T-cell (primary cell): ENCODE measurements around the gene ATP2B2. TPM values are rescaled to one million over a fixed set of nuclear protein-coding genes. Genes with fewer than 3 reads are reported as not detected.

Source experiments
- ATAC-seq, 4 experiments: fragments of 200-7000 bp in 3 of 4; fragments of 150-1000 bp in 1 of 4; cut with Tn5 transposase; replicated peaks in 1 of 4; 1 replicate in 3 of 4; 2 replicates in 1 of 4; pipeline ENCODE4 v1.10.0; 2021; ENCODE audit warnings: moderate library complexity in 3 of 4, mild to moderate bottlenecking in 2 of 4, moderate number of reproducible peaks in 1 of 4
- CTCF ChIA-PET, 2 donors: fragments of 300-600 bp; sonication (Branson Sonifier 250); formaldehyde crosslinking; loops; one replicate each; lab custom pipeline; 2022; ENCODE audit warnings: antibody characterized with exemption in 2 of 2; lab: Charles Lee
- POLR2A ChIA-PET, 2 donors: fragments of 300-600 bp; sonication (Branson Sonifier 250); formaldehyde crosslinking; loops; one replicate each; lab custom pipeline; 2022; ENCODE audit warnings: antibody characterized with exemption in 2 of 2; lab: Charles Lee
- DNase-seq, 35 experiments: peaks; one replicate each; pipeline versions ENCODE4 v3.0.0 to v3.0.0-alpha.2; 2013 to 2023
- H3K27ac ChIP-seq: one replicate; pipeline ENCODE4 v1.5.1; 2013; ENCODE audit warnings: low read length
- H3K27me3 ChIP-seq, 2 experiments: replicated peaks in 1 of 2; 1 replicate in 1 of 2; 2 replicates in 1 of 2; pipeline versions ENCODE4 v1.6.1 to v1.7.0; 2013; ENCODE audit warnings: low read length in 1 of 2, mixed read lengths in 1 of 2; ENCODE audit not compliant: control insufficient read depth in 2 of 2, insufficient read depth in 2 of 2; ENCODE audit errors: extremely low read depth in 1 of 2
- H3K36me3 ChIP-seq, 2 donors: 1 replicate in 1 of 2; 2 replicates in 1 of 2; pipeline versions ENCODE4 v1.6.1 to v1.7.0; 2013; ENCODE audit warnings: low read length in 1 of 2; ENCODE audit not compliant: control insufficient read depth in 2 of 2, insufficient read depth in 1 of 2; ENCODE audit errors: extremely low read depth in 1 of 2
- H3K4me1 ChIP-seq, 2 experiments: 1 replicate in 1 of 2; 2 replicates in 1 of 2; pipeline versions ENCODE4 v1.6.1 to v1.7.0; 2013; ENCODE audit warnings: low read length in 2 of 2, mixed read lengths in 1 of 2; ENCODE audit not compliant: insufficient read depth in 2 of 2, control insufficient read depth in 1 of 2; ENCODE audit errors: extremely low read depth in 1 of 2
- H3K4me3 ChIP-seq, 2 donors: 1 replicate in 1 of 2; 2 replicates in 1 of 2; pipeline versions ENCODE4 v1.5.1 to v1.7.0; 2013; ENCODE audit warnings: mild to moderate bottlenecking in 2 of 2, low read length in 1 of 2, moderate library complexity in 1 of 2; ENCODE audit not compliant: control insufficient read depth in 1 of 2; ENCODE audit errors: extremely low read depth in 1 of 2
- H3K9me3 ChIP-seq: 2 replicates; pipeline ENCODE4 v1.7.0; 2013
- H3K27ac Mint-ChIP-seq, 2 donors: one replicate each; pipeline ENCODE4 v1.8.0; 2020 to 2021; ENCODE audit warnings: mild to moderate bottlenecking in 2 of 2, mixed read lengths in 2 of 2
- H3K27me3 Mint-ChIP-seq, 2 donors: one replicate each; pipeline ENCODE4 v1.8.0; 2021 to 2022; ENCODE audit warnings: mixed read lengths in 2 of 2
- H3K36me3 Mint-ChIP-seq: one replicate; pipeline ENCODE4 v1.8.0; 2021; ENCODE audit warnings: mixed read lengths
- H3K4me1 Mint-ChIP-seq, 3 donors: one replicate each; pipeline ENCODE4 v1.8.0; 2020 to 2022; ENCODE audit warnings: mixed read lengths in 3 of 3, mild to moderate bottlenecking in 1 of 3
- H3K4me3 Mint-ChIP-seq, 3 donors: one replicate each; pipeline ENCODE4 v1.8.0; 2020 to 2022; ENCODE audit warnings: mild to moderate bottlenecking in 3 of 3, mixed read lengths in 3 of 3, moderate library complexity in 3 of 3
- H3K9me3 Mint-ChIP-seq, 3 donors: one replicate each; pipeline ENCODE4 v1.8.0; 2020 to 2022; ENCODE audit warnings: mixed read lengths in 3 of 3
- WGBS: methylation state at CpG from one replicate; pipeline ENCODE4 v1.1.5; 2013; ENCODE audit warnings: missing lambda C conversion rate; ENCODE audit not compliant: insufficient coverage; 5-methylcytosine and 5-hydroxymethylcytosine counted together
- total RNA-seq, 35 experiments: library from RNA in 6 of 35; stranded (reverse) in 6 of 35; fragments of 120-200 nt in 1 of 35; gene quantifications; one replicate each; pipeline versions ENCODE4 v1.2.1 to v1.2.4 and lab custom pipeline; 2013 to 2026

ATP2B2 gene
- total RNA-seq, 5 donors from 2014 or later (not counting 1 experiment from before 2014, with no cell fraction given), result not detected

DNA sequence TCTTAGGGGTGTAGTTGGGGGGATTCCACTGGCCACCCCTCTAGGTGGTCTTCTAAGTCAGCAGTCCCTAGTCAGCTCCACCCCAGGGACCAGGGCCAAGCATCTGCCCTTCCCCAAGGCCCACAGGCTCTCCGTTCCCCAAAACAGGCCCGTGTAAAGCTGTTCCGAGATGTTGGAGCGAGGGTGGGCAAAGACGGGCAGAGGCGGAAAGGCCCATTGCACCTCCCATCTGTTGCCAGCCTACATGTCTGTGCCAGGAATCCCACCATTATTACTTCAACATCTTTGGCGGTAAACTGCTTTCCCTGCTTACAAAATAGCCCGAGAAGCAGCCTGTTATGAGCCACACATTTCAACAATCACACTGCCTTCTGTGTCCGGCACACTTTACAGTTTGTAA lies 1.9 kb upstream of the ATP2B2 start:
- peaks cover 0 to 11% of the 10 kb centered on the region in 2 experiments for H3K4me1 ChIP-seq
- Mint-ChIP-seq H3K27ac (no peak overlapping the region), H3K4me1 (peaks cover 0 to 6% (median 4%) of the 10 kb centered on the region in 3 donors), H3K36me3 (no peaks in the 10 kb centered on the region), H3K4me3 (no peak overlapping the region), H3K27me3 (peaks cover 11 to 16% of the 10 kb centered on the region in 2 donors), H3K9me3 (no peaks in the 10 kb centered on the region)
- peaks cover 0 to 48% of the 10 kb centered on the region in 2 experiments for H3K27me3 ChIP-seq
- 84% methylated on average over 7 of the region's 9 CpGs for WGBS
- no peaks in the 10 kb centered on the region for H3K36me3 ChIP-seq
- no peaks in the 10 kb centered on the region for H3K9me3 ChIP-seq
- POLR2A ChIA-PET, result interaction anchor here in 1 of 2 donors (0.6 kb wide), 1 partner anchor 193 kb away, joined by 3 read pairs; no protein-coding TSS in a partner anchor
- no peak overlapping the region for H3K27ac ChIP-seq
- CTCF ChIA-PET, result no interaction called here
- no peak for ATAC-seq
- H3K4me3 ChIP-seq, result no peak overlapping the region
- DNase-seq, result no peak

DNA sequence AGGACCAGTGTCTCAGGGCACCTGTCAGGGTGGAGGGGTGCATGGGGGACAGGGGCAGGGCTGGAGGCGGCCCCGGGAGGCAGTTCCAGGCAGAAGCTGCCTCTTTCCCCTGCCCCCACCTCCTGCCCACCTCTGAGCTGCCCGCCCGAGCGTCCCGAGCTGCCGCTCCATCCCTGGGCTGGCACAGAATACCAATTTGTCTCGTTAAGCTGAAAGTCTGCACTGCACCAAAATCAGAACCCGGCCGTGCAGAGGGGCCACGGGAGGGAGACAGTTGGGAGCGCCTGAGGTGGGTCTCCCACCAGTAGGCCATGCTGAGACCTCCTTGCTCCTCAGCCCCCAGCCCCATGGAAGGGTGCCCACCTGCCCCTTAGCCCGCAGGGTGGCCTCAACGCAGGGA lies 1.3 kb upstream of the ATP2B2 start:
- 82% methylated on average over 14 of the region's 14 CpGs for WGBS
- Mint-ChIP-seq H3K9me3 (no peaks in the 10 kb centered on the region), H3K4me3 (peak overlapping the region in 1 of 3 donors; percentile 22), H3K27ac (no peak overlapping the region), H3K36me3 (no peaks in the 10 kb centered on the region), H3K4me1 (peaks cover 0 to 6% (median 4%) of the 10 kb centered on the region in 3 donors), H3K27me3 (peaks cover 11 to 20% of the 10 kb centered on the region in 2 donors)
- ChIA-PET CTCF (no interaction called here), POLR2A (interaction anchor here in 1 of 2 donors (0.6 kb wide), 1 partner anchor 192 kb away, joined by 3 read pairs; no protein-coding TSS in a partner anchor)
- Histone ChIP-seq H3K4me3 (no peak overlapping the region), H3K36me3 (no peaks in the 10 kb centered on the region), H3K27me3 (peaks cover 0 to 54% of the 10 kb centered on the region in 2 experiments), H3K9me3 (no peaks in the 10 kb centered on the region), H3K4me1 (peaks cover 0 to 11% of the 10 kb centered on the region in 2 experiments), H3K27ac (no peak overlapping the region)
- no peak for DNase-seq
- no peak for ATAC-seq

DNA sequence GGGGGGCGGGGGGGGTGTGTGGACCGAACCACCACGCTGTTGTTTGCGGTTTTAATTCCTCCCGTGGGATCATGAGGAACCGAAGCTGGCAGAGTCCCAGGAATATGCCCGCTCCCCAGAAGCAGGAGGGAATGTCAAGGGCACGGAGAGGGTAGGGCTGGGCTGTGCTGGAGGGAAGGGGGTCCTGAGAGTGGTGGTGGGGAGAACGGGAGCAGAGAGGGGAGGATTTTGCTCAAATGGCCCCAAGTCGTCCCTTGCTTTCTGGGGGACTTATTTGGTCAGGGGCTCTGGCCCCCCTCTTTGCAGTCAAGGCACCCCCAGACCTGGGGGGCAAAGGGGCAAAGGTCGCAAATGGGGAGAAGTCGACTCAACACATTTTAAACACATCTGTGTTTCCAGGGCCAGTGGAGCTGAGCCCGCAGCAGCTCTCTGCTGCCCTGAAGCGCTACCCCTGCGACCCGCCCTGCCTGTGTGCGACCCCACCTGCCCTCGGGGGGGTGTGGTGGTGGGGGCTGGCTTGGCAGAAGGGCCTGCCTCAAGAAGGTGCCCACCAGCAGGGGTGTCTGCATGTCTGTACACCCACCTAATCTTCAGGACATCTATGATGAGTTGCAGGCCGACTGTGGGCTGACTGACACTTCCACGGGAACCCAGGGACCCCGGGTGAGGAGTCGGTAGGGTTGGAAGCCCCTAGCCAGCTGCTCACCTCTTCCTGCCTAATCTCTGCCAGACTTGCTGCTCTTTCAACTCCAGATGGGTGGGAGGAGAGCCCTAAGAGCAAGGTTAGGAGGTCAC lies 602 bp upstream of the ATP2B2 start:
- Mint-ChIP-seq H3K9me3 (no peaks in the 10 kb centered on the region), H3K4me3 (peak overlapping the region; percentile 24 to 51 (median 24)), H3K36me3 (no peaks in the 10 kb centered on the region), H3K27ac (no peak overlapping the region), H3K4me1 (peaks cover 0 to 6% (median 4%) of the 10 kb centered on the region in 3 donors), H3K27me3 (peaks cover 11 to 20% of the 10 kb centered on the region in 2 donors)
- H3K27me3 ChIP-seq, result peaks cover 0 to 59% of the 10 kb centered on the region in 2 experiments
- ChIA-PET CTCF (interaction anchor here in 1 of 2 donors (0.6 kb wide), 1 partner anchor 229 kb away, joined by 3 read pairs; no protein-coding TSS in a partner anchor), POLR2A (no interaction called here)
- WGBS, result 49% methylated on average over 7 of the region's 22 CpGs
- ATAC-seq, result peak in 1 of 4 experiments; percentile 7
- DNase-seq, result no peak
- H3K36me3 ChIP-seq, result no peaks in the 10 kb centered on the region
- no peak overlapping the region for H3K27ac ChIP-seq
- no peak overlapping the region for H3K4me3 ChIP-seq
- peaks cover 0 to 11% of the 10 kb centered on the region in 2 experiments for H3K4me1 ChIP-seq
- no peaks in the 10 kb centered on the region for H3K9me3 ChIP-seq

DNA sequence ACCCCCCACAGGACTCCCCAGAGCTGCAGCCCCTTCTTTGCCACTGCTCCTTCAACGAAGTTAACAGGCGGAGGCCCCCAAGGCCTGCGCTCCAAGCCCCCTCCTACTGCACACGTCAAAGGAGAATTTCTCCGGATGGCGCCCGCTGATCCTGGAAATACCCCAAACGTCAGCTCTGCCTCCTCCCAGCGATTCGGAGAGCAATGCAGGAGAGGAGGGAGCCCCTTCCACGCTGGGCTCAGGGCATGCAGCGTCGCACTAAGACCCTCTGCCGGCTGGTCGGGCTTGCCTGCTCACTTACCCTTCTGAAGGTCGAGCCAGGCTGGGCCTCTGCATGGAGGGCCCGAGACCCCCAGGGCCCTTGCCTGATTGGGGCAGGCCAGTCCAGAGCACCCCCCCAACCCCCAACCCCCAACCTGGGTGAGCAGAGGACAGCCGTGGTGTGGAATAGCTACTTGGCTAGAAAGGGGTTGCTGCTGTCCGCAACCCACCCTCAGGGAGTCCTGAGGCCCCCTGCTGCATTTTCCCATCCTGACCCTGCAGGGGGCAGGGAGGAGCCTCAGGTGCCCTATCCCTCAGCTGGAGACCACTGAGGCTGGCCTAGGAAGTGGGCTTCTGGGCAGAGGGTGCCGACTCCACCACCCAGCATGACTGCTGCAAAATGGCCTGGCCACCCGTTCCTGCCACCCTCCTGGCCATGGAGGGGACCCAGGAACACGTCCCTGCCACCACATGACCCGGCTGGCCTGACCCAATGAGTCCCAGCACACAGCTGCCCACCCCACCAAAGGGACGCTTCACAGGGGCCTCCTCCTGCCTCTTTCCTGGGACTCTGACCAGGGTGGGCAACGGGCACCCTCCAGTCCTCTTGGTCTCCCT lies 976 bp downstream of the ATP2B2 start:
- Mint-ChIP-seq H3K36me3 (no peaks in the 10 kb centered on the region), H3K27ac (no peak overlapping the region), H3K4me3 (peak overlapping the region; percentile 47 to 57 (median 53)), H3K9me3 (no peaks in the 10 kb centered on the region), H3K4me1 (peaks cover 4 to 7% (median 5%) of the 10 kb centered on the region in 3 donors), H3K27me3 (peaks cover 11 to 20% of the 10 kb centered on the region in 2 donors)
- no peak for ATAC-seq
- no peak overlapping the region for H3K27ac ChIP-seq
- no peaks in the 10 kb centered on the region for H3K9me3 ChIP-seq
- no peak for DNase-seq
- no peaks in the 10 kb centered on the region for H3K36me3 ChIP-seq
- CTCF ChIA-PET, result no interaction called here
- H3K27me3 ChIP-seq, result peaks cover 0 to 68% of the 10 kb centered on the region in 2 experiments
- POLR2A ChIA-PET, result no interaction called here
- 75% methylated on average over 19 of the region's 25 CpGs for WGBS
- H3K4me1 ChIP-seq, result peaks cover 0 to 11% of the 10 kb centered on the region in 2 experiments
- no peak overlapping the region for H3K4me3 ChIP-seq

DNA sequence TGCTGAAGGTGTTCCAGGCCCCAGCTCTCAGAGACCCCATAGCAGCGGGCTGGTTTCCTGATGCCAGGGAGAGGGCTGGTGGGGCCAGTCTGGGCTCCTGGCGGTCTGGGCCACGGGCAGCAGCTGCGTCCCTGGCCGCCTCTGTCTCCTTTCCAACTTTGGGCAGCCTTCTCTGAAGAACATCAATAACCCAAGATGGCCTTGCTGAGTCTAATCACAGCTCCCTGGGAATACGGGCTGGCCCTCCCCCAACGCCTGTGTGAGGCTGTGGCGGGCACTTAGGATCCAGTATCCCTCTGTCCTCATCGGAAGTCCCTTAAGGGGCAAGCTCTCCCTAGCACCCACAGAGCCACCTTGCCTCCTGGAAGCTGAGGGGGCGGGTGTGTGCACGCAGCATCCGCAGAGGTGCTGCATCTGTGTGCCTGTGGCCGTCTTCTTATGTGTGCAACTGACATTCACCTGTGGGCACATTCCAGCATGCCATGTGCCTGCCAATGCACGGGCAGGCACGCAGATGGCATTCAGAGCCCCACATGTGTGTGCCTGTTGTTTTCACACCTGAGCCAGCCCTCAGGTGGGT lies 2.1 kb downstream of the ATP2B2 start:
- H3K4me1 Mint-ChIP-seq, result peaks cover 4 to 7% (median 5%) of the 10 kb centered on the region in 3 donors
- no peak for ATAC-seq
- Histone ChIP-seq H3K27me3 (peaks cover 0 to 71% of the 10 kb centered on the region in 2 experiments), H3K36me3 (no peaks in the 10 kb centered on the region), H3K9me3 (no peaks in the 10 kb centered on the region), H3K4me3 (no peak overlapping the region), H3K27ac (no peak overlapping the region), H3K4me1 (peaks cover 0 to 11% of the 10 kb centered on the region in 2 experiments)
- ChIA-PET POLR2A (no interaction called here), CTCF (no interaction called here)
- 81% methylated on average over 12 of the region's 15 CpGs for WGBS
- no peak overlapping the region for H3K27ac Mint-ChIP-seq
- H3K27me3 Mint-ChIP-seq, result peaks cover 12 to 22% of the 10 kb centered on the region in 2 donors
- DNase-seq, result no peak
- H3K4me3 Mint-ChIP-seq, result no peak overlapping the region
- H3K36me3 Mint-ChIP-seq, result no peaks in the 10 kb centered on the region
- H3K9me3 Mint-ChIP-seq, result no peaks in the 10 kb centered on the region
